ENCODE results near the gene ZMIZ1. TPM values are rescaled to one million over a fixed set of nuclear protein-coding genes. Genes with fewer than 3 reads are reported as not detected.

Gene ZMIZ1
- total RNA-seq, 1 experiment from 2014 or later, result 42.3 TPM

DNA sequence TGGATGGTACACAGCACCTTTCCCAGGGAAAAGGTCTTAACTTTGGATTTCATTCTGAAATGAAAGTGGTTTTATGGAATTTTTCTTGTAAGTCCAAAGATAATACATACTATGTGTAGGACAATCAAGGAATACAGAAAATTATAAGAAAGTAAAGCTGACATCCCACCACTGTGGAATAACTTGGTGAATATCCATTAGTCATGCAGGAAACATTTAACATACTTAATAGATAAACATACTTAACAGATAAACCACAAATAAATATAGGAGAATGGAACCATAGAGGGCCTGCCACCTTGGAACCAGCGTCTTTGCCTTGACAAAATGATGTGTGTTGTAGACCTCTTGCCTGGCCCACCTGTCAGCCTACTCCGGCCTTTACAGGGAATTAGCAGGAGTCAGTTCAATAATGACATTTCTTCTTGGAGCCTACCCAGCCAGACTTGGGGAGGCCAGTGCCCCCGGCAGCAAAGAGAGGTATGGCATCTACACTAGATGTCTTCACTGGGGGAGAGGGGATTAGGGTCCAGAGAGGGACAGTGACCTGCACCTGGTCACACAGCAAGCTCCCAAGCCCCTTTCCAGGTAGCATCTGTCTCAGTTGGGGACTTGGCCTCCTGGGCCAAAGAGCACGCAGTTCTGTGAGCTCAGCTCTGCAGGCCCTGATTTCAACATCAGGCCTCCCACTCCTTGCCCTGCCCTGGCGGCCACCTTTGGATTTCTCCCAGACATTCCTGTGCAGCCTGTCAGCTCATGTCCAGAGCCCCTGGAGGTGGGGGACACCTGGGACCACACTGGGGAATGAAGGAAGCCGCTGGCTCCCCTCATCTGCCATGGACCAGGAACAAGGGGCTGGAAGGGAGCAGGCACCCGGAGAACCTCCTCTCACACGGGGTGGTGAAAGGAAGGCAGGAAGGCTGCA, 165.9 kb downstream of the ZMIZ1 start:
- TF ChIP-seq, protein P1, sequence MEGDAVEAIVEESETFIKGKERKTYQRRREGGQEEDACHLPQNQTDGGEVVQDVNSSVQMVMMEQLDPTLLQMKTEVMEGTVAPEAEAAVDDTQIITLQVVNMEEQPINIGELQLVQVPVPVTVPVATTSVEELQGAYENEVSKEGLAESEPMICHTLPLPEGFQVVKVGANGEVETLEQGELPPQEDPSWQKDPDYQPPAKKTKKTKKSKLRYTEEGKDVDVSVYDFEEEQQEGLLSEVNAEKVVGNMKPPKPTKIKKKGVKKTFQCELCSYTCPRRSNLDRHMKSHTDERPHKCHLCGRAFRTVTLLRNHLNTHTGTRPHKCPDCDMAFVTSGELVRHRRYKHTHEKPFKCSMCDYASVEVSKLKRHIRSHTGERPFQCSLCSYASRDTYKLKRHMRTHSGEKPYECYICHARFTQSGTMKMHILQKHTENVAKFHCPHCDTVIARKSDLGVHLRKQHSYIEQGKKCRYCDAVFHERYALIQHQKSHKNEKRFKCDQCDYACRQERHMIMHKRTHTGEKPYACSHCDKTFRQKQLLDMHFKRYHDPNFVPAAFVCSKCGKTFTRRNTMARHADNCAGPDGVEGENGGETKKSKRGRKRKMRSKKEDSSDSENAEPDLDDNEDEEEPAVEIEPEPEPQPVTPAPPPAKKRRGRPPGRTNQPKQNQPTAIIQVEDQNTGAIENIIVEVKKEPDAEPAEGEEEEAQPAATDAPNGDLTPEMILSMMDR (IDR thresholded peaks at IDR 0.05; ENCODE audit: insufficient read depth in 1 of 2, low read depth in 1 of 2, low read length in 1 of 2, severe bottlenecking in 1 of 2, unreplicated experiment in 1 of 2), result no peak
- CTCF ChIA-PET, result no interaction called here

DNA sequence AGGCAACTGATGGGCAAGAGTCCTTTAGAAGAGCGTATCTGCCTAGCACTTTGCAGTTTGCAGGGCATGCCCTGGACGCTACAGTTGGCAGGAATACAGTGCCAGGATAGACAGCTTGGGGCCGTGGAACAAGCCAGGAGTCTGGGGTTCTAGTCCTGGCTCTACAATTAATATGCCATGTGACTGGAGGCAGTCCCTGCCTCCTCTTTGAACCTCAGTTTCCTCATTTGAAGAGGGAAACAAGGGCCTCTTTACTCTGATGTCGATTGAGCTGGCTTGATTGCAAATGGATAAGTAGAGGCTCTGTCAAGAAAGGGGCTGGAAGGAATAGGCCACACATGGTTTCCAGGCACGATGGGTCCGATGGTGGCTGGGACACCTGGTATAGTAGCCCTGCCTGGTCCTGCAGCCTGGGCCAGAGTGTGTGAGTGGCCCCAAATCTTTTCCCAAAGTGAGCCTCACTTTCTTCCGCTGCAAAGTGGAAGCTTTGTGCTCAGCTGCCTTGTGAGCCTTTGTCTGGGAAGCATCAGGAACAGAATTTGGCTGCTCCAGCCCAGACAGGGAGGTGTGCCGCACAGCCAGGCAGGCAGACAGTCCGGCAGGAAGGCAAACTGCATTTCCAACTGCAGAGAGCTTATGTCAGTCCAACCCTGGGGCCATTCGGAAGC, 167.1 kb downstream of the ZMIZ1 start:
- peak overlapping the region; percentile 61 for H3K27ac Mint-ChIP-seq (ENCODE audit: unreplicated experiment)
- no peak overlapping the region for H3K4me3 Mint-ChIP-seq (ENCODE audit: unreplicated experiment)
- no TSS peak for BruUV-seq (replicated peaks)
- DNase-seq, result no peak
- no peaks in the 10 kb centered on the region for H3K27me3 ChIP-seq (replicated peaks; ENCODE audit: control insufficient read depth, insufficient read depth, low read length)
- H3K9me3 ChIP-seq, result no peaks in the 10 kb centered on the region
- POLR2A ChIA-PET, result no interaction called here
- peaks cover 14% of the 10 kb centered on the region for H3K4me1 Mint-ChIP-seq (ENCODE audit: low read depth, unreplicated experiment)
- TF ChIP-seq, protein P1 (IDR thresholded peaks at IDR 0.05; ENCODE audit: insufficient read depth in 1 of 2, low read depth in 1 of 2, low read length in 1 of 2, severe bottlenecking in 1 of 2, unreplicated experiment in 1 of 2), result no peak
- H3K27me3 Mint-ChIP-seq (ENCODE audit: insufficient read depth, unreplicated experiment), result no peaks in the 10 kb centered on the region
- CTCF ChIA-PET, result no interaction called here
- intact Hi-C loops (cut with micrococcal nuclease; ENCODE audit: unreplicated experiment), result no loop called here
- H3K36me3 ChIP-seq (ENCODE audit: control insufficient read depth, insufficient read depth, low read length), result no peaks in the 10 kb centered on the region; the same call in 1 of the 2 replicates
- no peak overlapping the region for H3K4me3 ChIP-seq (ENCODE audit: low read depth, low read length)
- no peaks in the 10 kb centered on the region for H3K9me3 Mint-ChIP-seq (ENCODE audit: unreplicated experiment)
- H3K36me3 Mint-ChIP-seq (ENCODE audit: insufficient read depth, unreplicated experiment), result peaks cover 20% of the 10 kb centered on the region
- peaks cover 6% of the 10 kb centered on the region; the same call in 1 of the 2 replicates for H3K4me1 ChIP-seq

More for the DNA sequence above, 165.9 kb downstream of the ZMIZ1 start:
- POLR2A ChIA-PET, result no interaction called here
- Mint-ChIP-seq H3K27me3 (ENCODE audit: insufficient read depth, unreplicated experiment) (no peaks in the 10 kb centered on the region), H3K4me3 (ENCODE audit: unreplicated experiment) (no peak overlapping the region), H3K4me1 (ENCODE audit: low read depth, unreplicated experiment) (peaks cover 6% of the 10 kb centered on the region), H3K27ac (ENCODE audit: unreplicated experiment) (peak overlapping the region; percentile 61), H3K36me3 (ENCODE audit: insufficient read depth, unreplicated experiment) (peaks cover 13% of the 10 kb centered on the region), H3K9me3 (ENCODE audit: unreplicated experiment) (no peaks in the 10 kb centered on the region)
- Histone ChIP-seq H3K36me3 (ENCODE audit: control insufficient read depth, insufficient read depth, low read length) (no peaks in the 10 kb centered on the region; the same call in 1 of the 2 replicates), H3K27me3 (replicated peaks; ENCODE audit: control insufficient read depth, insufficient read depth, low read length) (no peaks in the 10 kb centered on the region), H3K9me3 (no peaks in the 10 kb centered on the region), H3K4me1 (peaks cover 6% of the 10 kb centered on the region; the same call in 1 of the 2 replicates), H3K4me3 (ENCODE audit: low read depth, low read length) (no peak overlapping the region)
- no peak for DNase-seq
- intact Hi-C loops (cut with micrococcal nuclease; ENCODE audit: unreplicated experiment), result no loop called here
- no TSS peak for BruUV-seq (replicated peaks)

DNA sequence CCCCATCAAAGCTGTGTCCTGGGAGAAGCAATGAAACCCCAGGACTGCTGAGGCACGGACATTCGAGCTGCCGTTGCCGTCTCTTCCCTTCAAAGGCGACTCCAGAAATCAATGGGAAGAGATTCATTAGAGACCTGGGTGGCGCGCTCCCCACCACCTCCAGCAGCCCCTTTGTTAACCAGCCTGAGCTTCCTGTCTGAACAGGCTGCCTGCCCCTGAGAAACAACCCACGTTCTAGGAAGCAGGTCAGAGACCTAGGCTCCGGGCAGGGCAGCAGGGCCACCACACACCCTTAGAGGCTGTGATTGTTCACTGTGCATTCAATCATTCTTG, 167.6 kb downstream of the ZMIZ1 start:
- Mint-ChIP-seq H3K4me3 (ENCODE audit: unreplicated experiment) (no peak overlapping the region), H3K4me1 (ENCODE audit: low read depth, unreplicated experiment) (peaks cover 14% of the 10 kb centered on the region), H3K36me3 (ENCODE audit: insufficient read depth, unreplicated experiment) (peaks cover 25% of the 10 kb centered on the region), H3K27me3 (ENCODE audit: insufficient read depth, unreplicated experiment) (no peaks in the 10 kb centered on the region), H3K27ac (ENCODE audit: unreplicated experiment) (no peak overlapping the region), H3K9me3 (ENCODE audit: unreplicated experiment) (no peaks in the 10 kb centered on the region)
- H3K4me3 ChIP-seq (ENCODE audit: low read depth, low read length), result no peak overlapping the region
- no peak for DNase-seq
- ChIA-PET POLR2A (no interaction called here), CTCF (no interaction called here)
- intact Hi-C loops (cut with micrococcal nuclease; ENCODE audit: unreplicated experiment), result no loop called here
- no peaks in the 10 kb centered on the region for H3K9me3 ChIP-seq
- peaks cover 6% of the 10 kb centered on the region; the same call in 1 of the 2 replicates for H3K4me1 ChIP-seq
- H3K27me3 ChIP-seq (replicated peaks; ENCODE audit: control insufficient read depth, insufficient read depth, low read length), result no peaks in the 10 kb centered on the region
- H3K36me3 ChIP-seq (ENCODE audit: control insufficient read depth, insufficient read depth, low read length), result no peaks in the 10 kb centered on the region; the same call in 1 of the 2 replicates
- TF ChIP-seq, protein P1 (IDR thresholded peaks at IDR 0.05; ENCODE audit: insufficient read depth in 1 of 2, low read depth in 1 of 2, low read length in 1 of 2, severe bottlenecking in 1 of 2, unreplicated experiment in 1 of 2), result no peak
- no TSS peak for BruUV-seq (replicated peaks)

All from Caco-2 (cell line).